Psoas muscle (tissue), 8 donors: ENCODE results near the gene DMBT1. TPM values are rescaled to one million over a fixed set of nuclear protein-coding genes. Genes with fewer than 3 reads are reported as not detected.

Source experiments
- ATAC-seq, 4 donors: fragments of 200-7000 bp; cut with Tn5 transposase; one replicate each; pipeline ENCODE4 v1.9.1; 2020; ENCODE audit warnings: moderate library complexity in 3 of 4, mild to moderate bottlenecking in 2 of 4
- DNase-seq, 2 donors: peaks; one replicate each; pipeline ENCODE4 v3.0.0-alpha.2; 2020
- H3K27ac ChIP-seq: fragments of 200-600 bp; one replicate; pipeline ENCODE4 v1.8.0; 2022
- H3K27me3 ChIP-seq, 3 donors: fragments of 200-600 bp in 1 of 3; one replicate each; pipeline versions ENCODE4 v1.6.1 to v1.8.0; 2013 to 2022; ENCODE audit warnings: low read length in 2 of 3, mild to moderate bottlenecking in 2 of 3, moderate library complexity in 1 of 3; ENCODE audit not compliant: insufficient read depth in 3 of 3
- H3K36me3 ChIP-seq, 2 donors: fragments of 200-600 bp in 1 of 2; one replicate each; pipeline versions ENCODE4 v1.6.1 to v1.8.0; 2013 to 2022; ENCODE audit warnings: low read depth in 1 of 2, mild to moderate bottlenecking in 1 of 2, moderate library complexity in 1 of 2; ENCODE audit not compliant: insufficient read depth in 1 of 2
- H3K4me1 ChIP-seq: fragments of 200-600 bp; one replicate; pipeline ENCODE4 v1.8.0; 2022
- H3K4me3 ChIP-seq: fragments of 200-600 bp; one replicate; pipeline ENCODE4 v1.8.0; 2022; ENCODE audit warnings: mild to moderate bottlenecking
- H3K9me3 ChIP-seq: fragments of 200-600 bp; one replicate; pipeline ENCODE4 v1.8.0; 2022
- CTCF ChIP-seq: fragments of 200-600 bp; IDR thresholded peaks from one replicate; pipeline ENCODE4 v1.8.0; 2022; ENCODE audit warnings: antibody characterized with exemption
- WGBS, 3 donors: extraction: QIAGEN DNeasy Blood & Tissue Kit; methylation state at CpG; one replicate each; pipeline versions ENCODE4 v1.1.6 to v1.1.7; 2013; 5-methylcytosine and 5-hydroxymethylcytosine counted together
- intact Hi-C, 2 donors: fragments of 100-400 bp; cut with DNase I; formaldehyde crosslinking; loops; one replicate each; pipeline versions ENCODE4 v1.11.0 to v1.14.2; 2022
- polyA plus RNA-seq, 3 donors: library from polyadenylated mRNA; stranded (reverse); fragments of 200-250 nt; gene quantifications; one replicate each; pipeline ENCODE4 v1.2.3, GENCODE V29; 2013
- total RNA-seq, 4 donors: library from RNA; stranded (reverse); fragmentation: NEBNext Ultra II Directional in 2 of 4; extraction: Animal tissue kit (Norgen Biotek cat#: 25700) in 2 of 4; gene quantifications; one replicate each; pipeline versions ENCODE4 v1.2.1 to v1.2.4, GENCODE V29; 2021 to 2023
- donor health status: healthy with polysubstance abuse.
- donor health status: DM: no; HTN: no; CAD: no; lungs with moderate emphysema.
- donor health status: Bipolar disorder and iron deficiency.
- donor health status: healthy.
- donor health status: DM: yes; HTN: yes; CAD: no.
- donor health status: DM: no; HTN: no; CAD: no.
- donor health status: DM: no; HTN: no; CAD: no.
- donor health status: DM: yes; HTN: yes; CAD: no.

DMBT1 gene
- total and polyA plus RNA-seq, 7 donors = 0.03 to 0.43 (median 0.19) TPM

- 55 to 59% (median 56%) methylated on average over 7 of the region's 7 CpGs for WGBS, 3 donors
- Histone ChIP-seq H3K36me3 (no peaks in the 10 kb centered on the region), H3K4me3 (no peak overlapping the region), H3K27me3 (peaks cover 0 to 11% (median 0%) of the 10 kb centered on the region in 3 donors), H3K9me3 (no peaks in the 10 kb centered on the region), H3K4me1 (no peaks in the 10 kb centered on the region), H3K27ac (no peak overlapping the region)
- ATAC-seq = no peak
- intact Hi-C loops = no loop called here
- no peak for DNase-seq
- no peak for TF ChIP-seq CTCF
These were observed 104.8 kb downstream of the DMBT1 start for GRCh38 chr10:122665329-122665860.

- Histone ChIP-seq H3K9me3 (no peaks in the 10 kb centered on the region), H3K36me3 (no peaks in the 10 kb centered on the region), H3K27ac (no peak overlapping the region), H3K4me1 (no peaks in the 10 kb centered on the region), H3K4me3 (no peak overlapping the region), H3K27me3 (peaks cover 0 to 11% (median 0%) of the 10 kb centered on the region in 3 donors)
- no peak for TF ChIP-seq CTCF
- WGBS, 3 donors = 77 to 81% (median 78%) methylated on average over 4 of the region's 4 CpGs
- DNase-seq (no peak), ATAC-seq (no peak)
- intact Hi-C loops = no loop called here
These were observed 105.4 kb downstream of the DMBT1 start for GRCh38 chr10:122665946-122666345.

GRCh38 chr10:122669045-122669444, 108.5 kb downstream of the DMBT1 start:
- no peak overlapping the region for H3K27ac ChIP-seq
- TF ChIP-seq CTCF = no peak
- intact Hi-C loops = no loop called here
- no peak for DNase-seq
- H3K9me3 ChIP-seq = no peaks in the 10 kb centered on the region
- H3K36me3 ChIP-seq = no peaks in the 10 kb centered on the region
- no peak for ATAC-seq
- H3K27me3 ChIP-seq = peaks cover 0 to 18% (median 0%) of the 10 kb centered on the region in 3 donors
- no peaks in the 10 kb centered on the region for H3K4me1 ChIP-seq
- H3K4me3 ChIP-seq = no peak overlapping the region
- 88 to 94% (median 94%) methylated on average over 2 of the region's 2 CpGs for whole genome bisulfite sequencing, 3 donors

GRCh38 chr10:122669842-122670241, 109.3 kb downstream of the DMBT1 start:
- ATAC-seq (no peak), DNase-seq (no peak)
- no peak for TF ChIP-seq CTCF
- intact Hi-C loops = no loop called here
- Histone ChIP-seq H3K27ac (no peak overlapping the region), H3K4me3 (no peak overlapping the region), H3K4me1 (no peaks in the 10 kb centered on the region), H3K36me3 (no peaks in the 10 kb centered on the region), H3K27me3 (peaks cover 0 to 18% (median 0%) of the 10 kb centered on the region in 3 donors), H3K9me3 (no peaks in the 10 kb centered on the region)
- 61 to 74% (median 63%) methylated on average over 2 of the region's 2 CpGs for WGBS, 3 donors

- Histone ChIP-seq H3K27me3 (peaks cover 0 to 11% (median 0%) of the 10 kb centered on the region in 3 donors), H3K4me3 (no peak overlapping the region), H3K27ac (no peak overlapping the region), H3K36me3 (no peaks in the 10 kb centered on the region), H3K4me1 (no peaks in the 10 kb centered on the region), H3K9me3 (no peaks in the 10 kb centered on the region)
- TF ChIP-seq CTCF = no peak
- no peak for DNase-seq
- 46 to 59% (median 50%) methylated on average over 3 of the region's 3 CpGs for WGBS, 3 donors
- ATAC-seq = no peak
- intact Hi-C loops = no loop called here
These were observed 110.8 kb downstream of the DMBT1 start for GRCh38 chr10:122671355-122671754.
